H54 (cell line): ENCODE data around the gene SLC17A7.

Experiments
- DNase-seq: peaks from one replicate; pipeline ENCODE4 v3.0.0; 2011; ENCODE audit warnings: low spot score, mixed read lengths; ENCODE audit not compliant: insufficient read length
- FAIRE-seq: peaks from 3 replicates; lab custom pipeline; 2011; peaks lifted over from hg19 to GRCh38; lab: Jason Lieb, UNC
- POLR2A ChIP-seq: IDR thresholded peaks from 2 replicates; pipeline ENCODE4 v1.6.1; 2011; ENCODE audit warnings: low read depth, mild to moderate bottlenecking, low read length

The SLC17A7 gene

DNA sequence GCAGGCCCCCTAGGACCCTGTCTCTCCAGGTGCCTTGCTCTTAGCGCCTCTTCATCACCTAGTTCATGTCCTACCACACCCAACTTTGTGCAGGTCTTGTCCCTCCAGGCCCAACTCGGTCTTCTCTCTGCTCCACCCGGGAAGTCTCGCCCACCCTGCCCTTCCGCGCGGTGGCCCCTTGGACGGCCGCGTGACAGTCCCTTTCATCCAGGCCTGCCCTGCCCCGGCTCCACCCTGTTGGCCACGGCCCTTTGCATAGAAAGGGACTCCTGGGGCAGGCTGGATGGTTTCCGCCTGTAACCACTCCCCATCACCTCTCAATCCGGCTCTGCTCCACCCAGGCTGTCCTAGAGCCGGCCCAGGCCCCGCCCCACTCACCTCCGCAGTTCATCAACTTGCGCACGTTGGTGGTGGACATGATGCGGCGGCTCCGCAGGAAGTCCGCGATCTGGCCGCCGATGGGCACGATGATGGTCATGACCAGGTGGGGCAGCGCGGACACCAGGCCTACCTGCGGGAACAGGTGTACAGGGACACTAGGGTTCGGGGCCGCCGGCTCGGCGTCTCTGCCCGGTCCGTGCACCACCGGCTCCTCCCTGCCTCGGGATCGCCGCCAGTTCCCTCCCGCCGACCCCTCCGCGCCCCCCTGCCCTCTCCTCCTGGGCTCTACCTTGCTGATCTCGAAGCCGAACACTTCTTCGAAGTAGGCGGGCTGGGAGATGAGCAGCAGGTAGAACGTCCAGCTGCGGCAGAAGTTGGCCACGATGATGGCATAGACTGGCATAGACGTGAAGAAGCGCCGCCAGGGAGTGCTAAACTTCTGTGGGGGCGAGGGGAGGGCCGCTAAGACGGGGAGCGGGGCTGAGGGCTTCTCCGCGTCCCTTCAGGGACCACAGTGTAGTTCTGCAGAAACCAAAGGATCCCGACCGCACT is 8.9 kb downstream of the SLC17A7 start:
- DNase-seq (no peak), FAIRE-seq (no peak)
- no peak for TF ChIP-seq POLR2A

DNA sequence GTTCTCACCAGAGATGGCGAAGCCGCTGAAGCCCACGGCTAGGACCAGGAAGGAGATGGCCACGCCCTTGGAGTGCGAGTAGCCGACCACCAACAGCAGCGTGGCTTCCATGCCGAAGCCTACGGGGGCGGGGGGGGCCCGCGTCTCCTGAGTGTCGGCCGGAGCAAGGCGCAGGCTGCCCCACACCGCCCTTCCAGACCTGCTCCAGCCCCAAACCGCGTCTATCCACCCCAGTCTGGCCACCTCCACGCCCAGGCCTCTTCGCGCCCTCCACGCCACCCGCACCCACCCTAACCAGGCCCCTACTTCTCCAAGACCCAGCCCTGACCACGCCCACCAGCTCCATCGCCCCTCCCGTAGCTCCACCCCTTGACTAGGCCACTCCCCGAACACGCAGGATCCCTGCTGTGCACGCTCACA is 10.0 kb downstream of the SLC17A7 start:
- no peak for TF ChIP-seq POLR2A
- no peak for FAIRE-seq
- DNase-seq = no peak

DNA sequence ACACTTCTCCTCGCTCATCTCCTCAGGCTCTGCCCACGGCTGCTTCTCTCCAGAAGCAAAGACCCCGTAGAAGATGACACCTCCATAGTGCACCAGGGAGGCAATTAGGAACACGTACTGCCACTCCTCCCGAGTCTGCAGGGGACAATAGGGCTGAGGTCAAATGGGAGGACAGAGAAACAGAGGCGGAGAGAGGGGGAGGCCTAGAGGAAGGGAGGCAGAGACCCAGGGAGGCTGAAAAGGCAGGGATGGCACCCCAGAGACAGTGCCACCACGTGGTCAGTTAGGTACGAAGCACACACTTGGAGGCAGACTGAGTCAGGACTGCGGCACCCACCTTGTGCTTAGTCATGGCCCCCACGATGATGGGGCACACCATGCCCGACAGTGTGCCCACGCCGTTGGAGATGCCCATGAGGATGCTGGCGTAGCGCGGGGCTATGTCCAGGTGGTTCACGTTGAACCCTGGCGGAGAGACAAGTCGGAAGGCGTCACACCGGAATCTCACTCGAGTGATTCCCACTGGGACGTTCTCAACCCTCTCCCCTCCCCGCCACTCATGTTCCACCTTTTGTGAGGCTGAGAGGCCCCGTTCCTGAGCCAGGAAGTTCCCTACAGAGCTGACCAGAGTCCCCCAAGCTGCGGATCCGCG is 10.5 kb downstream of the SLC17A7 start:
- no peak for TF ChIP-seq POLR2A
- DNase-seq (no peak), FAIRE-seq (no peak)

DNA sequence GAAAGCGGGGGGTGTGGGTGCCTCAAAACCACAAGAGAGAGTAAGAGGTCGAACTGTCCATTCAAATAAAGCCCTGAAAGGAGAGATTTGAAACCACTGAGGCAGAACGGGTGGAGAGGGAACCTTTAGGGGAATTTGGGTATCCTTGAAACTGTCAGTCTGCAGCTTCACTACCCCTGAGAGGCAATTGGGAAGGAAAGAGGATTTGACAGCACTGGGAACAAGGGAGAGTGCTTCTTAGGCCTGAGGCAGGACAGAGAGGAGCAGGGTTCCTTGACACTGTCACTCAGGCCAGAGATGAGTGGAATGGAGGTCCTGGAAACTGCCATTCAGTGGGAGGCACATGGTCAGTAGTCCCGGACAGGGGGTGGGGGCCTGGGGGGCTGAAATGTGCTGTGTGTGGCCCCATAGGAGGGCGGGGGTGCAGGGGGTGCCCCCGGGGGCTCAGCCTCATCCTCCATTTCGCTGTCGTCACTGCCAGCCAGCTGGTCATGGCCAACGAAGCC is 11.1 kb downstream of the SLC17A7 start:
- no peak for DNase-seq
- TF ChIP-seq POLR2A = no peak

GRCh38 chr19:49428547-49429451 is 12.5 kb downstream of the SLC17A7 start:
- DNase-seq = no peak
- TF ChIP-seq POLR2A = no peak
- FAIRE-seq = no peak

More for the DNA sequence above, 11.1 kb downstream of the SLC17A7 start:
- FAIRE-seq = no peak

GRCh38 chr19:49427855-49428546 is 13.3 kb downstream of the SLC17A7 start:
- DNase-seq = no peak
- no peak for TF ChIP-seq POLR2A
- FAIRE-seq = no peak

DNA sequence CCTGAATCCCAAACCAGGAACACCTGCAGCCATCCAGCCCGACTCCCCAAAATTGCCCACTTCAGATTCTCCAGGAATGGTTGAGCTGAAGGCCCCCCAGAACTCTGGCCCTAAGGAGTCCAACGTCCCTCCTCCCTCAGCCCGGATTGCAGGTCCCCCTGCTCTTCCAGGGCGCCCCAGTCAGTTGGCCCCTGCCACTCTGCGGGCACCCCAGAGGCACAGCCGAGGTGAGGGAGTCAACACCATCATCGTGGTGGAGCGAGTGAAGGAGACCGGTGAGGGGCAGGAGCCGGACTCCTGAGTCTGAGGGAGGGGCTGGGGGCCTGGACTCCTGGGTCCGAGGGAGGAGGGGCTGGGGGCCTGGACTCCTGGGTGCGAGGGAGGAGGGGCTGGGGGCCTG is 14.0 kb downstream of the SLC17A7 start:
- no peak for DNase-seq
- no peak for TF ChIP-seq POLR2A
- no peak for FAIRE-seq

DNA sequence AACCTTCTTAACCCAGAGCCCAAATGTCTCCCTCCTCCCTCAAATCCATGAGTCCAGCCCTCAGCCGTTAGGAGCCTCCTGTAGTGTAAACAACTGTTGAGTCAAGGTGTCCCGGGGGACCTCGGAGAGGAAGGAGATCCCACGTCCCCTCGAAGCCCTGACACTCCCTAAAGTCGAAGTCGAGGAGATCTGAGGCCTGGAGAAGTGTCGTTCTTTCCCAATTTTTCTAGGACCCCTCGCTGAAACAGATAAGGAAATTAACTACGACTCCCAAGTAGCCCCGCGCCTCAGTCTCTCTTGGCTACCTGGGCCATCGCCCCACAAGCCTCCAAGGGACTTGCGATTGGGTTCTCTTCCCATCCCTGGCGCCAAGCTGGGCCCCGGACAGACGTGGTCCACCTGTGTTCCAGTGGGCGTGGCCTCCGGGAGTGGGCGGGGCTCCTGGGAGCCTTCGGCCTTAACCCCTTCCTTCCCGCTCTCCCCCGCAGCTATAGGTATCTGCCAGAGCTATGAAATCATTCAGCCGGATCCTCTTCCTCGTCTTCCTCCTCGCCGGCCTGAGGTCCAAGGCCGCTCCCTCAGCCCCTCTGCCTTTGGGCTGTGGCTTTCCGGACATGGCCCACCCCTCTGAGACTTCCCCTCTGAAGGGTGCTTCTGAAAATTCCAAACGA is 15.3 kb downstream of the SLC17A7 start:
- no peak for FAIRE-seq
- no peak for TF ChIP-seq POLR2A
- no peak for DNase-seq

DNA sequence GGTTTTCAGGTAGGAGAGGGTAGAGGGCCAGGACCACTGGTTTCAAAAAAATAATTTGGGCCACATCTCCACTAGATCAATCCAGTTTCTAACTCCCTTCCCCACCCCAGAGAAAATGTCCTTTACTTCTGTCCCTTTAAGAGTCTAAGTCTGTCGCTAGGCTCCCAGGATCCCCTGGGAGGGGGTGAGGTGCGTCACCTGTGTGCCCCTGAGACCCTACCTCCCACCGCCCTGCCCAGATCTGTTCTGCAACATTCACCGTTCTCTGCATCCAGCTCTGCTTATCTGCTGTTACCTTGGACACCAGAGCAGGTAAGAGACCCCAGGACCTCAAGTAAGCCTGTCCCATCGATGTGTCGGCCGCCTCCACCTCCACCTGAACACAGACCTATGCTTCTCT is 16.1 kb downstream of the SLC17A7 start, which contains the start of gene GFY:
TSS of gene GFY (plus strand) at position 211 of the 400 bp plus-strand sequence. CDS start 1,043 bp downstream, outside the sequence.
- no peak for FAIRE-seq
- DNase-seq = no peak
- TF ChIP-seq POLR2A = no peak

DNA sequence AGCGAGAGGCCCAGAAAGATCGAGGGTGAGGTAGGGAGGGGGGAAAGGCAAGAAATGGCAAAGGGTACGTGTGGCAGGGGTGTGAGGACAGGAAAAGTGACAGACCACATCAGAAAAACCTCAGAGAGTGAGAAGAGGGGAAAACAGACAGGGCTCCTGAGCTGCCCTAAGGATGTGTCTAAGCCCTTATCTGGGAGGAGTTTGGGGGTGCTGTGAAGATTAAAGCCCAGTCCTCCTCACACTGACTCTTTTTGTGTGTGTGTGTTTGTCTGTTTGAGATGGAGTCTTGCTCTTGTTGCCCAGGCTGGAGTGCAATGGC is 17.4 kb downstream of the SLC17A7 start:
- no peak for FAIRE-seq
- no peak for DNase-seq
- TF ChIP-seq POLR2A = no peak

DNA sequence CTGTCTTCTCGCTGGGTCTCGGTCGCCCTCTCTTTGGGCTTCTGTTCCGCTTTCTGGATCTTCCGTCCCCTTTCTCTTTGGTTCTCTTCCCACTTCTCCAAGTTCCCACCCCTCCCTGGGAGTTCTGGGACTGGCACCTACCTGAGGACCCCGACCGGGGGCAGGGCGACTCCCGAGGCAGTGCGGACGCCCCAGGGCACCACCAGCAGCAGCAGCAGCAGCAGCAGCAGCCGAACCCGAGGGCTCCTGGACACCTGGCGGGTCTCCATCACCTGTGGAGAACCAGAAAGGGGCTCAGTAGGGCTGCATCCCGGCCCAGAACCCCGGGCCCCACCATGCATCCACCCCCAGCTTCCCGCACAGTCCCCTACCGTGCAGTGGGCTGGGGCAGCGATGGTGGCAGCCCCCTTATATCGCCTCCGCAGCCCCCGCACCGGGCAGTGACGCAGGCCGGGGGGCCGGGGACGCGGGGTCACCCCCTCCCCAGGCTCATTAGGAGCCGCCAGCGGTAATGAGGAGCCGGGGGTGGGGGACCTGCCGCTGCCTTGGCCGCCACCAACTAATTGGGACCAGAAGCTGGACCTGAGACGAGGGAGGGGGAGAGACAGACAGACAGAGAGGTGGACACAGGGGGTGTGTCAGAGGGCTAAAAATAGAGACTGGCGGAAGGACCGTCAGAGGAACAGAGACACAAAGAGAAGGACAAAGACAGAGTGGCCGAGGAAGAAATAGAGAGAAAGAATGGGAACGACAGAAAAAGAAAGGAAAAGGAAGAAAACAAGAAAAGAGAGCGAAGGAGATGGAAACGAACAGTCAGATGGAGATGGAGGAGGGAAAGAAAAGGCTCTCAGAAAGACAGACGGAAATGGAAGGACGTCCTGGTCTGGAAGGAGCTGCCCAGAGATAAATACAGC is 18.0 kb downstream of the SLC17A7 start, which contains the start of gene PTH2:
TSS of gene PTH2 (minus strand) at position 371 of the 914 bp plus-strand sequence. CDS start at position 269, 102 bp downstream.
- DNase-seq (no peak), FAIRE-seq (no peak)
- TF ChIP-seq POLR2A = no peak
